GDM1 (cell line): ENCODE data around the gene VTN.
A peak's percentile ranks its signal among the peaks of the same experiment; 100 is the strongest.

Experiments used
- DNase-seq: peaks from one replicate; lab custom pipeline; 2025; lab: John Stamatoyannopoulos, UW

Gene VTN

GRCh38 chr17:28318759-28319597 is 51.1 kb downstream of the VTN start, which contains the start of gene TMEM97:
TSS of gene TMEM97 (plus strand) at chr17:28319200. CDS start at chr17:28319240, 40 bp downstream.
- DNase-seq, result peak; percentile 98

GRCh38 chr17:28317966-28318758 is 51.9 kb downstream of the VTN start:
- no peak for DNase-seq
